Renal cortical epithelial cell (primary cell): ENCODE results near the gene C10orf53. TPM values are rescaled to one million over a fixed set of nuclear protein-coding genes. Genes with fewer than 3 reads are reported as not detected.

ENCODE experiments used
- DNase-seq: peaks from one replicate; pipeline ENCODE4 v3.0.0-alpha.2; 2011; ENCODE audit warnings: low read depth
- total RNA-seq: library from RNA; depleted of rRNA; stranded (reverse); fragments of >200 nt; gene quantifications from 2 replicates; pipeline ENCODE4 v1.2.3, GENCODE V29; 2014

The C10orf53 gene
- total RNA-seq, 1 donor from 2014 or later, result not detected

DNA sequence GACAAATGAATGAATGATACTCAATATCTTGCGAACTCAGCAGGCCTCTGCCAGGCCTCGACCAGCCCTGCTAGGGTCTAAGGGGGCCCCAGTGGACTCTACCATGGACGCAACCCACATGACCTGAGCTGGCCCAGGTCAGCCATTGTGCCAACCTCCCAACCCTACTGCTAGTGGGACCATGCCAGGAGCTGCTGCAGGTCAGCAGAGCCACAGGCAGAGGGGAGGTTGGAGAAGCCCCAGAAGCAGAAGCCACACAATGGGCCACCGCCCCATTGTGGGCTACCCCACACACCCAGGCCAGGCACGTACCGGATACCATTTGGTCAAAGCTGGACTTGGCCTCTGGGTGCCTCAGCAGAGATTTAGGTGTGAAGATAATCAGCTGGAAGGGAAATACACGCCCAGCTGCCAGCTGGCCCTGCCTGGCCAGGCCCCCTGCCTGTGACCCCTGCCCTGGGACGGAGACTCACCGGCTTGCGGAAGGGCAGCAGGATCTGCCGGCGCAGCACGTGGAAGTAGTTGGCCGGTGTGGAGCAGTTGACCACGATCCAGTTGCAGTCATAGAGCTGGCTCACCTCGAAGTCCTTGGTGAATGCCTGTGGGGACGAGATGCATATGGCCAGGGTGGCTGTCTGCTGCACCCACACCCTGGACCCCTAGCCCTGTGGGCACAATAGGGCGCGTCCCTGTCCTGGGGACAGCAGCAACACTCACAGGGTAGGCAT is 58.2 kb downstream of the C10orf53 start:
- no peak for DNase-seq

DNA sequence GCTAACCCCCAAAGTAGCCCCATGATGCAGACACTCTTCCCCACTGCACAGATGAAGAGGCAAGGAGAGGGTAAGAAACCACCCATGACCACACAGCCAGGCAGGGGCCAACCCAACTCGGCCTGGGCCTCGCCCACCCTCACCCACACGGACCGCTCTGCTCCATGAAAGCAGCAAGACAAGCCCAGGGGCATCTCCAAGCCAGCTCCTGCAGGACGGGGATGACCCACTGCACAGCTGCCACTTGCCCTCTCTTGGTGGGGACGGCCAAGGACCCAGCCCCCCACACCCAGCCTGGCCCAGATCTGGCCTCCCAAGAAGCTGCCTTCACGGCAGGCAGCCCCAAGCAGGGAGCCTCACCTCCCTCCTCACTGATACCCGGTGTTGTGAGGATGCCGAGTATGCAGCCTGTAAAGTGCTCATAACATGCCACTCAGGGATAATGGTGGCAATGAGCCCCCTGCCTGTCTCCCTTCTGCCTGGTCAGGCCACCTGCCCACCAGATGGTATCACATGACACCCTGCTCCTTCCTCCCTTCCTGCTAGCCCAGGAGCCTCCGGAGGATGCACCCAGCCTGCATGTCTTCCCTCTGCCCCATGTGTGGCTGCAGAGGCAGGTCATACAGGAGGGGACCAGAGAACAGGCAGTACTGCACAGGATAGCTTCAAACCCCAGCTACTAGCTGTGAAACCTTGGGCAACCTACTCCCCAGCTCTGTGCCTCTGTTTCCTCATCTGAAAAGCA is 59.3 kb downstream of the C10orf53 start:
- no peak for DNase-seq

DNA sequence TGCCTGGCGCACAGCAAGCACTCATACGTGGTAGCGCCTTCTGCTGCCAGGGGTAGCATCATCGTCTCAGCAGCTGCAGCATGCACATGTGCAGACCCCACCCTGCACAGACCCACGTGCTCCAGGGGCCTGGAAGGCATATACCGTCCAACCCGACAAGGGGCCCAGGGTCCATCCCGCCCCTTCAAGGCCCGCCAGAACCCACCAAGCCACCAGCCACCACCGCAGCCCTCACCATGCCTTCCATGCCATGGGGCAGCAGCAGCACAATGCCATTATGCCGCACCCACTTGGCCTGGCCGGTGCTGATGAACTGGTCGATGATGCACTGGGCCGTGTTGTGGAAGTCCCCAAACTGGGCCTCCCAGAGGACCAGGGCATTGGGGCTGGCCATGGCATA is 60.0 kb downstream of the C10orf53 start:
- DNase-seq, result no peak

DNA sequence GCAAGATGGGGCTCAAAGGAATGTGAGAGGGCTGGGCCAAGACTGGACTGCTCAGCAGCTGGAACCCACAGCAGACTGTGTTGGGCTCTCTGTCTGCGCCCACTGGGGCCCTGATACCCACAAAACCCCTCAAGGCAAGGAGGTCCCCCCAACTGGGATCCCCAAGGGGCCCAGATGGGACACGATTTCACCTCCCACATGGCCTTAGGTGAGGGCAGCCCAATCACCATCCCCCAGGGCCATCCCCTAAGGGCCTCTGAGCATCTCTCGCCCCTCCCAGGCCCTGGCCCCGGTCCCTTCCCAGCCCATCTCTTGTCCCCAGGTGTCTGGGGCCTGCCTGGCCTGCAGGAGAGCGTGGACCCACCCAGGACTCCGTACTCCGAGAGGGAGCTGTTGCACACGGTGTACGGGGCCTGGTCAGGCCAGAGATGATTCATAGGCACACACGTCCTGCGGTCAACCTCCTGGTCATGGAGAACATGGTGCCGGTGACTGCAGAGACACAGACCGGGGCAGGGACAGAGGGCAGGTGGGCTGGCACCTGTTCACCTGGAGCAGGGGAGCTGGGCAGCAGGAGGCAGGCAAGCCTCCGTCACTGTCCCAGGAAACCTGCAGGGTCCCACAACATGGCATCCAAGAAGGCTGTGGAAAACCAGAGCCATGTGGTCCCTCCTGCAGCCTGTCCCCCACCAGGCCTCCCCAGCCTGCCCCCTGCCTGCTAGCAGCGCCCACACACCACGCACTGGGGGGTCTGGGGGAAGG is 61.1 kb downstream of the C10orf53 start:
- DNase-seq, result no peak

DNA sequence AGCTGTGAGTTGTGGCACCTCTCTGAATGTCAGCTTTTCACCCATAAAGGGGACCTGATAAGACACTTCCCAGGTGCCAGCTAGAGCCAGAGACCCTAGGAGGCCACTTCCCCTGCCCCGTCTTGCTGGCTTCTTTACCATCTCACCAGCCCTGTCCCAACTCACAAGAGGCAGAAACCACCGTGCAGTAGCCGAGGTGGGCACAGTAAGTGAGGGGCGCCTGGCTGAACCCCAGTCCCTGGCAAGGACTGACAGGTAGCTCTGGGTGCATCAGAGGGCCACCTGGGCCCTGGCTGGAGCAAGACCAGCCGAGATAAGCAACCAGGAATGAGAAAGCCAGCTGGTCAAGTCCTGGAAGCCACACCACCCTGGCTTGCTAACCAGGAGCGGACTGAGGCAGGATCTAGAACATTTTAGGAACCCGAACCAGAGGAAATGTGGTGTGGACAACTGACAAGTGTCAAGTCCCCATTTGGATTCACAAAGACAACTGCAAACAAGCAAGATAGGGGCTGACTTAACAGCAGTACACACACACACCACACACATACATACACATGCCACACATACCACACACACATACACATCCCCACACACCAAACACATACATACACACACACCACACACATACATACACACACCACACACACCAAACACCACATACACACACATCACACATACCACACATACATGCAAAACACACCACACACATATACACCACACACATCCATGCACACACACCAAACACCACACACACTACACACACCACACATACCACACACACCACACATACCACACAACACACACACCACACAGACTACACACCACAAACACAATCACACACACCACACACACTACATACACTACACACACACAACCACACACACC is 61.9 kb downstream of the C10orf53 start:
- no peak for DNase-seq

DNA sequence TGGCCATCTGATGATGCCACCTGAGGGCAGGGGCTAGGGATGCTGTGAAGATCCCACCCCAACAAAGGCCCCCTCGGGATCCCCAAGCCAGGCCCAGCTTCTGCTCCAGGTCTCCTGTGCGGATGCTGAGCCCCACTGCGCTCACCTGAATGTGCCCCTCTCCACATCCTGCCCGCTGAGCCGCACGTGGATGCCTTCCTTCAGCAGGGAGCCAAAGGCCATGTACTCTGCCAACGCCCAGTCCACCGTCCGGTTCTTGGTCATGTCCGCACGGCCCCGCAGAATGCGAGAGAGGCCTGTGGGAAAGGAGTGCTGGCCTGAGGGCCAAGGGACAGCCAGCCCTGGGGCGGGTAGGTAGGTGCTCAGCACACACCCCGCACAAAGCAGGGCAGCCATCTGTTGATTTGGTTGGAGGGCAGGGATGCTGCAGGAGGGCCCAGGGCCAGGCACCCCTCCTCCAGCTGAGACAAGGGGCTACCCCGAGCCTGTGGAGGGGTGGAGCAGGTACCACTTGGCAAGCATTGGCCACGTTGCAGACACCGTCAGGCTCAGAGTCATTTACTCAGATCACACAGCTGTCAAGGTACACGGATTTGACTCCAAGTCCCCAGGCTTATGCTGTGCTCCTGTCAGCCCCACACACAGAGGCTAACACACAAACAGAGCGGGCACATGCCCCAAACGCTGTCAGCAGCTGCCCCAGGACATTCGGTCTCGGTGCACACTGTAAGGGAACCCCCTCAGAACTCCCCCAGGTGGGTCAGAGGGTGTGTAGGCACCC is 63.4 kb downstream of the C10orf53 start:
- DNase-seq, result no peak

DNA sequence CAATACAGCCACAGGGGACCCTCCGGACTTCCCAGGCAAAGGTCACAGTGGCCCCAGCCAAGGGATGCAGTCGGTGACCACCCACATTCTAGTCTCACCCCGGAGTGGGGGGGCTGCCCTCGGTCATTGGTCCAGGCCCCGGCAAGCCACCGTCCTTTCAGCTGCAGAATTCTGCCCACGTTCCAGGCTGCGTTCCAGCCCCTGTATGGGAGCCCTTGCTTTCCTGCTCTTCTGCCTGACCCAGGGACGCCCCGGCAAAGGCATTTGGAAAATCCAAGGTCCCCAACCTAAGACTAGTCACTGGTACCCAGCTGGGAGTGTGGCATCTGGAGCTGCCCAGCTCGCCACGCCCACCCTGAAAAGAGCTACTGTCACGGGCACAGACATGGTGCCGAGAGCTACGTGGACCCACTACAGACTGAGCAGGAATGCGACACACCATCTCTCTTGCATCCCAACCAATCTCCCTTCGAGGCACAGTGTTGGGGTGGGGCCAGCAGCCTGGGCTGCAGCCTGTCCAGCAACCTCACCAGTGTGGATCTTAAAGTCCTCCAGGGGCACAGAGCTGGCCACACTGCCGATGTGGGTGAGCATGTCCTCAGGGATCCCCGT is 64.1 kb downstream of the C10orf53 start:
- no peak for DNase-seq

DNA sequence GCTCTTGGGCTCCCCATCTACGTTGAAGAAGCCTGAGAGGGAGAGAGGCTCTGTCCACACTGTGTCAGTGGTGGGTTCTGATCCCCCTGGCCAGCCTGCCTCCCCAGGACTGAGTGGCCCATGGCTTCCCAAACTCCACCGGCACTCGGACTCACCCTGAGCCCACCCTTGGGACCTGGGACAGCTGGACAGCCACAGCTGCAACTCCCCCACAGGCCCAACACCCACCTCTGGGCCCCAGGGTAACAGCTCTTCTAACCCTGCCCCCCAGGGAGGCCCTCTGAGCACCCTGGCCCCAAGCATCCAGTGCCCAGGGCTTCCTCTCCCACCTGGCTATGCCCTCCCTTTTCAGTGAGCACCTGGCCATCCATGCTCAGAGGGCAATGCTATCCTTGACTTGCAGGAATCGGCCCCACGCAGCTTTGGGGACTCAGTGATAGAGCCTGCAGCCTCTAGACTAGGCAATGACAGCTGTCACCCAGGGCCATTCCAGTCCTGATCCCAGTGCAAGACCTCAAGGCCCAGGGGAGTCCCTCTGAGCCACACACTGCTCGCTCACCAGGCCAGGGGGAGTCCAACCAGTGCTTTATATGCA is 64.7 kb downstream of the C10orf53 start:
- no peak for DNase-seq

DNA sequence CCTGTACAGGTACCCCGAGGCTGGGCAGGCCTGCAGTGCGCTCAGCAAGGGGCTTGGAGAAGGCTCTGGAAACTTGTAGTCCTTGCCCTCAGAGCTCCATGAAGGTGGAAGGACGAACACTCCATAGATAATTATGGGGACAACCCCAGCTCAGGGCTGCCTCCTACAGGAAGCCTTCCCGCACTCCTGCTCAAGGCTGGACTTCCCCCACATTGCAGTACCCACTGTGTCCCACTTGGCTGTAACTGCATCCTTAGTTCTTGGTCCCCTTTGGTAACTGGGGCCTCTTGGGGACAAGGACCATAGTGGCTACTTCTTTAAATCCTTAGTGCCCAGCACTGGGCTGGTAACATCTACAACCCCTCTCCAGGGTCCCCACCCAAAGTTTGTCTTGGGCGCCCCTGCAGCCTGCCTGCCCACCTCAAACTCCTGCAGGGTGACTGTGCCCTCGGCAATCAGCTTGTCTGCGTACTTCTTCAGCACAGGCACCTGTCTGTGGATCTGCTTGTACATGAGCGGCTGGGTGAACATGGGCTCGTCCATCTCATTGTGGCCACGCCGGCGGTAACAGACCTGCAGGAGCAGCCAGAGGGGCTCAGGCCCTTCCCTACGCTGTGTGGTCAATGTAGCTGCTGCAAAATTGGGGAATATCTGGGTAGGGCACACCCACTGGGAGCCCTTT is 65.6 kb downstream of the C10orf53 start:
- no peak for DNase-seq

DNA sequence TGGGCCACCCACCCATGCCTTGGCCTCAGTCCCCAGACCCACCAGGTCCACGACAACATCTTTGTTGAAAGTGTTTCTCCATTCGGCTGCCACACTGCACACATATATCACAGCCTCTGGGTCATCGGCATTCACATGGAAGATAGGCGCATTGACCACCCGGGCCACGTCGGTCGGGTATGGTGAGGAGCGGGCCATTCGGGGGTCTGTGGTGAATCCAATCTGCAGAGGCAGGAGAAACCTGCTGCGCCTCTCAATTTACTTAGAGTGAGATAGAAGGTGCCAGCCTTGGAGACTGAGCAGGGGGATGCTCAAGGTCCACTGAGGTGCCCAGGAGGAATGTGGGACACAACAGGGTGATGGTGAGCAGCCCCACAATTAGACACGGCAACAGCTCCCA is 66.3 kb downstream of the C10orf53 start:
- no peak for DNase-seq

DNA sequence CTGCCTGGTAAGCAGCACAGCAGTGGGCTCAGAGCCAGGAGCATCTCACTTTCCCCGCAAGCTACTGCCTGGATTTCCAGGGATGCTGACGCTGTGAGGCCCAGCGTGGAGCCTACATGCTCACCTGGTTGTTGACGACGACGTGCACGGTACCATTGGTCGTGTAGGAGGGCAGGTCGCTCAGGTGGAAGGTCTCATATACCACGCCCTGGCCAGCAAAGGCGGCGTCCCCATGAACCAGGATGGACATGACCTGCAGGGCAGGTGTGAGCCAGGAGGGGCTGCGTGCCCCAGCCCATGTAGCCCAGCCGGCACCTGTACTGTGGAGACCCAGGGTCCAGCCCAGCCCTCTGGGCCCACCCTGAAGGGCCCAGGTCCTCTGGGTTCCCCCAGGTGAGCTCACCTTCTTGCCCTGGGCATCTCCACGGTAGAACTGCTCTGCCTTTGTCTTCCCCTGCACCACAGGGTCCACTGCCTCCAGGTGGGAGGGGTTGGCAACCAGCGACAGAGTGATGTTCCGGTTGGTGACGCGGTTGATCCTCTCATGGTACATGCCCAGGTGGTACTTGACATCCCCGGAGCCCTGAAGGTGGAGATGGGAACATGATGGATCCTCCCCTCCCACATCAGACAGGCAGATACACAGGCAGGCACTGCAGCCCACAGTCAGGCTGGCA is 67.3 kb downstream of the C10orf53 start:
- DNase-seq, result no peak

Other genes starting within 250 kb of the C10orf53 start
- 9.7 and 24.3 TPM in 2 replicates for gene ERCC6, start 140.5 kb upstream of the C10orf53 start, total RNA-seq
- gene SLC18A3, start 69.3 kb upstream of the C10orf53 start, total RNA-seq, result 0.10 TPM in 1 of 2 replicates, not detected in the other
- gene CHAT, start 65.6 kb upstream of the C10orf53 start, total RNA-seq, result not detected in 2 replicates
- 7.1 and 58.5 TPM in 2 replicates for gene OGDHL, start 82.7 kb downstream of the C10orf53 start, total RNA-seq